H9 (cell line): ENCODE results near the gene TMIGD2. TPM values are rescaled to one million over a fixed set of nuclear protein-coding genes. Genes with fewer than 3 reads are reported as not detected.

ENCODE experiments used
- DNase-seq: peaks from one replicate; pipeline ENCODE4 v3.0.0-alpha.2; 2017
- H2AFZ ChIP-seq: one replicate; pipeline ENCODE4 v1.6.1; 2013; ENCODE audit warnings: mild to moderate bottlenecking, low read length, control low read depth, moderate library complexity
- H2AK5ac ChIP-seq: 2 replicates; pipeline ENCODE4 v1.6.1; 2013; ENCODE audit warnings: low read length, control low read depth, mixed read lengths; ENCODE audit not compliant: insufficient read length
- H2BK120ac ChIP-seq: one replicate; pipeline ENCODE4 v1.6.1; 2013; ENCODE audit warnings: low read depth, mild to moderate bottlenecking, low read length, control low read depth, inconsistent platforms; ENCODE audit not compliant: poor library complexity, severe bottlenecking
- H2BK12ac ChIP-seq: 2 replicates; pipeline ENCODE4 v1.6.1; 2013; ENCODE audit warnings: low read length, control low read depth, mixed read lengths, low read depth; ENCODE audit not compliant: insufficient read length
- H2BK15ac ChIP-seq: 2 replicates; pipeline ENCODE4 v1.6.1; 2013; ENCODE audit warnings: low read depth, low read length, control low read depth
- H2BK20ac ChIP-seq: one replicate; pipeline ENCODE4 v1.6.1; 2013; ENCODE audit warnings: low read depth, mild to moderate bottlenecking, low read length, control low read depth, inconsistent platforms; ENCODE audit not compliant: poor library complexity, severe bottlenecking
- H2BK5ac ChIP-seq: 2 replicates; pipeline ENCODE4 v1.6.1; 2013; ENCODE audit warnings: low read length, control low read depth, mixed read lengths; ENCODE audit not compliant: insufficient read length
- H3K14ac ChIP-seq: 2 replicates; pipeline ENCODE4 v1.6.1; 2013; ENCODE audit warnings: low read length, control low read depth; ENCODE audit not compliant: insufficient read depth
- H3K18ac ChIP-seq: 2 replicates; pipeline ENCODE4 v1.6.1; 2013; ENCODE audit warnings: low read depth, mild to moderate bottlenecking, mixed read lengths, low read length, control low read depth; ENCODE audit not compliant: insufficient read length
- H3K23ac ChIP-seq: 2 replicates; pipeline ENCODE4 v1.6.1; 2013; ENCODE audit warnings: low read length, control low read depth, mixed read lengths, low read depth; ENCODE audit not compliant: insufficient read length
- H3K23me2 ChIP-seq: 2 replicates; pipeline ENCODE4 v1.6.1; 2013; ENCODE audit warnings: low read depth, mild to moderate bottlenecking, mixed read lengths, low read length, control low read depth; ENCODE audit not compliant: insufficient read length, poor library complexity, severe bottlenecking
- H3K27ac ChIP-seq: 2 replicates; pipeline ENCODE4 v1.5.1; 2013; ENCODE audit warnings: low read length, control low read depth, mixed read lengths, low read depth; ENCODE audit not compliant: insufficient read length
- H3K27me3 ChIP-seq: 2 replicates; pipeline ENCODE4 v1.6.1; 2013; ENCODE audit warnings: low read length, control low read depth, inconsistent platforms; ENCODE audit not compliant: insufficient read depth
- H3K4ac ChIP-seq: 2 replicates; pipeline ENCODE4 v1.6.1; 2013; ENCODE audit warnings: low read depth, mild to moderate bottlenecking, control low read depth, inconsistent platforms, low read length, moderate library complexity
- H3K4me1 ChIP-seq: 2 replicates; pipeline ENCODE4 v1.6.1; 2013; ENCODE audit warnings: low read length, control low read depth, inconsistent platforms; ENCODE audit not compliant: insufficient read depth
- H3K4me2 ChIP-seq: 2 replicates; pipeline ENCODE4 v1.6.1; 2013; ENCODE audit warnings: low read length, control low read depth, mixed read lengths; ENCODE audit not compliant: insufficient read length, insufficient read depth
- H3K56ac ChIP-seq: 2 replicates; pipeline ENCODE4 v1.6.1; 2013; ENCODE audit warnings: low read depth, mild to moderate bottlenecking, mixed read lengths, low read length, control low read depth; ENCODE audit not compliant: insufficient read length
- H3K79me1 ChIP-seq: 2 replicates; pipeline ENCODE4 v1.6.1; 2013; ENCODE audit warnings: low read depth, mild to moderate bottlenecking, moderate library complexity, low read length, control low read depth, inconsistent platforms; ENCODE audit not compliant: insufficient read depth, poor library complexity, severe bottlenecking
- H3K79me2 ChIP-seq: 2 replicates; pipeline ENCODE4 v1.6.1; 2013; ENCODE audit warnings: low read length, control low read depth, inconsistent platforms; ENCODE audit not compliant: insufficient read depth
- H3K9ac ChIP-seq: 2 replicates; pipeline ENCODE4 v1.6.1; 2013; ENCODE audit warnings: low read length, control low read depth, mixed read lengths; ENCODE audit not compliant: insufficient read length; ENCODE audit errors: extremely low read depth
- H3K9me3 ChIP-seq: one replicate; pipeline ENCODE4 v1.6.1; 2013; ENCODE audit warnings: low read depth, low read length, inconsistent platforms; ENCODE audit not compliant: control insufficient read depth
- H3T11ph ChIP-seq: one replicate; pipeline ENCODE4 v1.6.1; 2013; ENCODE audit warnings: mild to moderate bottlenecking, low read length, control low read depth, inconsistent platforms
- H4K20me1 ChIP-seq: one replicate; pipeline ENCODE4 v1.6.1; 2013; ENCODE audit not compliant: control insufficient read depth, insufficient read length, insufficient read depth
- H4K5ac ChIP-seq: 2 replicates; pipeline ENCODE4 v1.6.1; 2013; ENCODE audit warnings: low read depth, mild to moderate bottlenecking, mixed read lengths, low read length, control low read depth; ENCODE audit not compliant: insufficient read length
- H4K8ac ChIP-seq: replicated peaks from 2 replicates; pipeline ENCODE4 v1.6.1; 2013; ENCODE audit warnings: low read length, control low read depth, mixed read lengths, low read depth; ENCODE audit not compliant: insufficient read length
- H4K91ac ChIP-seq: 2 replicates; pipeline ENCODE4 v1.6.1; 2013; ENCODE audit warnings: low read depth, mild to moderate bottlenecking, moderate library complexity, mixed read lengths, low read length, control low read depth; ENCODE audit not compliant: insufficient read length
- H3K27ac Mint-ChIP-seq, 3 experiments: 2 replicates in 2 of 3; 3 replicates in 1 of 3; pipeline ENCODE4 v1.8.0; 2020 to 2021; ENCODE audit warnings: mixed read lengths in 3 of 3, mild to moderate bottlenecking in 1 of 3, moderate library complexity in 1 of 3
- H3K27me3 Mint-ChIP-seq: 2 replicates; pipeline ENCODE4 v1.8.0; 2021; ENCODE audit warnings: low read depth, mild to moderate bottlenecking, moderate library complexity, mixed read lengths
- H3K36me3 Mint-ChIP-seq, 3 experiments: 2 replicates in 2 of 3; 3 replicates in 1 of 3; pipeline ENCODE4 v1.8.0; 2020 to 2021; ENCODE audit warnings: low read depth in 3 of 3, mixed read lengths in 3 of 3; ENCODE audit not compliant: insufficient read depth in 1 of 3
- H3K4me1 Mint-ChIP-seq, 2 experiments: 2 replicates each; pipeline ENCODE4 v1.8.0; 2020; ENCODE audit warnings: mixed read lengths in 2 of 2
- H3K4me3 Mint-ChIP-seq, 2 experiments: 2 replicates in 1 of 2; 3 replicates in 1 of 2; pipeline ENCODE4 v1.8.0; 2020 to 2021; ENCODE audit warnings: mild to moderate bottlenecking in 2 of 2, mixed read lengths in 2 of 2, moderate library complexity in 1 of 2
- H3K9me3 Mint-ChIP-seq, 2 experiments: 2 replicates in 1 of 2; 3 replicates in 1 of 2; pipeline ENCODE4 v1.8.0; 2020; ENCODE audit warnings: mild to moderate bottlenecking in 2 of 2, mixed read lengths in 2 of 2, moderate library complexity in 1 of 2
- WGBS: extraction: QIAGEN DNeasy Blood & Tissue Kit; methylation state at CpG from one replicate; pipeline ENCODE4 v1.1.7; 2013; ENCODE audit warnings: missing lambda C conversion rate, low lambda C conversion rate, mixed read lengths; ENCODE audit not compliant: insufficient read length; ENCODE audit errors: extremely low coverage; 5-methylcytosine and 5-hydroxymethylcytosine counted together
- total RNA-seq: library from RNA; stranded (reverse); gene quantifications from 2 replicates; pipeline ENCODE4 v1.2.1, GENCODE V29; 2021
- TF ChIP-seq, protein P1 (sequence below): fragments of 200-600 bp; sonication (generic); conservative IDR thresholded peaks from 3 replicates; pipeline ENCODE4 v1.8.0; 2021; ENCODE audit warnings: antibody characterized with exemption, mild to moderate bottlenecking

Gene TMIGD2
- total RNA-seq, 1 experiment from 2014 or later: 0.26 TPM

GRCh38 chr19:4300589-4300988, 1.6 kb downstream of the TMIGD2 start:
- Histone ChIP-seq H3K27ac (no peak overlapping the region), H4K5ac (no peak overlapping the region), H2BK12ac (no peak overlapping the region), H2BK5ac (no peak overlapping the region), H3K9ac (no peak overlapping the region), H2BK120ac (no peak overlapping the region), H4K91ac (no peak overlapping the region), H2AK5ac (no peak overlapping the region), H4K20me1 (no peaks in the 10 kb centered on the region), H3K23me2 (no peaks in the 10 kb centered on the region), H3K56ac (no peak overlapping the region), H3K4ac (no peak overlapping the region), H3T11ph (no peak overlapping the region), H3K14ac (no peak overlapping the region), H2AFZ (no peak overlapping the region), H3K79me1 (no peaks in the 10 kb centered on the region), H3K23ac (no peak overlapping the region), H4K8ac (no peak overlapping the region), H2BK20ac (no peak overlapping the region), H3K79me2 (no peaks in the 10 kb centered on the region), H2BK15ac (no peak overlapping the region), H3K18ac (no peak overlapping the region), H3K4me1 (no peaks in the 10 kb centered on the region), H3K27me3 (no peaks in the 10 kb centered on the region), H3K9me3 (no peaks in the 10 kb centered on the region), H3K4me2 (no peak overlapping the region)
- Mint-ChIP-seq H3K27me3 (peaks cover 12% of the 10 kb centered on the region), H3K27ac (no peak overlapping the region), H3K4me1 (peaks cover 10 to 22% of the 10 kb centered on the region in 2 experiments), H3K4me3 (no peak overlapping the region; a peak in 1 of 5 replicates), H3K9me3 (no peaks in the 10 kb centered on the region; a peak in 1 of 5 replicates), H3K36me3 (peaks cover 0 to under 1% (median 0%) of the 10 kb centered on the region in 3 experiments; a peak in 5 of 7 replicates)
- TF ChIP-seq, protein P1, sequence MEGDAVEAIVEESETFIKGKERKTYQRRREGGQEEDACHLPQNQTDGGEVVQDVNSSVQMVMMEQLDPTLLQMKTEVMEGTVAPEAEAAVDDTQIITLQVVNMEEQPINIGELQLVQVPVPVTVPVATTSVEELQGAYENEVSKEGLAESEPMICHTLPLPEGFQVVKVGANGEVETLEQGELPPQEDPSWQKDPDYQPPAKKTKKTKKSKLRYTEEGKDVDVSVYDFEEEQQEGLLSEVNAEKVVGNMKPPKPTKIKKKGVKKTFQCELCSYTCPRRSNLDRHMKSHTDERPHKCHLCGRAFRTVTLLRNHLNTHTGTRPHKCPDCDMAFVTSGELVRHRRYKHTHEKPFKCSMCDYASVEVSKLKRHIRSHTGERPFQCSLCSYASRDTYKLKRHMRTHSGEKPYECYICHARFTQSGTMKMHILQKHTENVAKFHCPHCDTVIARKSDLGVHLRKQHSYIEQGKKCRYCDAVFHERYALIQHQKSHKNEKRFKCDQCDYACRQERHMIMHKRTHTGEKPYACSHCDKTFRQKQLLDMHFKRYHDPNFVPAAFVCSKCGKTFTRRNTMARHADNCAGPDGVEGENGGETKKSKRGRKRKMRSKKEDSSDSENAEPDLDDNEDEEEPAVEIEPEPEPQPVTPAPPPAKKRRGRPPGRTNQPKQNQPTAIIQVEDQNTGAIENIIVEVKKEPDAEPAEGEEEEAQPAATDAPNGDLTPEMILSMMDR: no peak
- DNase-seq: no peak
- no CpG with 5 or more reads among the region's 3 CpGs for WGBS
